ENCODE measurements around the gene BBS5.
"Not testable (repeated sequence)": the region's sequence is repeated elsewhere in the genome, so short reads cannot be mapped to it uniquely, and the experiment has no call there.

Gene BBS5

DNA sequence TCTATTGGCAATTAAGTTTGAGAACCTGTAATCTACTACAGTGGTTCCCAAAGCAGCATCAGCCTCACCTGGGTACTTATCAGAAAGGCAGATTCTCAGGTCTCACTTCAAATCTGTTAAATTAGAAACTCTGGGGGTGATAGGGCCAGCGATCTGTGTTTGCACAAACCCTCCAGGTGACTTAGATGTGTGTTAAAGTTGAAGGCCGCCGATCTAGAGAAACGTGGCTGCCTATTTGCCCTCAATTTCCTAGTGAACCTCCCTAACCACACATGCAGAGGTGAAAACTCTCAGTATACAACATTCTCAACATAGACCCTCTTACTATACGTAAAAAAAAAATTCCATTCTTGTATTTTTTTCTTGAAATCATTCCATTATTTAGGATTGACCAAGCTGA, 44.4 kb downstream of the BBS5 start:
- H3K36me3 ChIP-seq = no peaks in the 10 kb centered on the region
- no peak overlapping the region for H3K4me3 ChIP-seq (ENCODE audit: low read depth in 1 of 2, low read length in 1 of 2)
- no peaks in the 10 kb centered on the region for H3K9me3 ChIP-seq
- H3K27me3 ChIP-seq = no peaks in the 10 kb centered on the region
- no peaks in the 10 kb centered on the region for H3K4me1 ChIP-seq (ENCODE audit: control insufficient read depth in 1 of 2, insufficient read depth in 1 of 2, low read depth in 1 of 2, low read length in 1 of 2)
- no peak overlapping the region for H3K27ac ChIP-seq
- TF ChIP-seq CTCF (IDR thresholded peaks at IDR 0.05) = no peak

DNA sequence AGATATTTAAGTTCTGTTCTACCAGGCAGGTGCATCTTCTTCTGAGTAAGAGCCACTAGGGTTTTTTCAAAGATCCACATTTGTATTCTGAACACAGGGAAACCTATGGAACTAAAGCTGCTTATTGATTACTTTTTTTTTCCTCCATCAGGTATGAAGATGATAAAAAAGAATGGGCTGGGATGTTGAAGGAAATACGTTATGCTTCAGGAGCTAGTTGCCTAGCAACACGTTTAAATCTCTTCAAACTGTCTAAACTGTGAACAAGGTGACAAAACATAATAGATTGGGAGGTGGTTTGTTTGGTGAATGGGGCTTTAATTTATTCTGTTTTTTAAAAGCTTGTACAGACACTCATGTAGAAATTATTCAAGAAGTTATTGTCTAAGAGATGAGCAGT, 46.1 kb downstream of the BBS5 start:
- Histone ChIP-seq H3K4me3 (ENCODE audit: low read depth in 1 of 2, low read length in 1 of 2) (no peak overlapping the region), H3K27ac (no peak overlapping the region), H3K4me1 (ENCODE audit: control insufficient read depth in 1 of 2, insufficient read depth in 1 of 2, low read depth in 1 of 2, low read length in 1 of 2) (no peaks in the 10 kb centered on the region), H3K36me3 (peaks cover 5% of the 10 kb centered on the region), H3K9me3 (no peaks in the 10 kb centered on the region), H3K27me3 (no peaks in the 10 kb centered on the region)
- TF ChIP-seq CTCF (IDR thresholded peaks at IDR 0.05) = no peak

DNA sequence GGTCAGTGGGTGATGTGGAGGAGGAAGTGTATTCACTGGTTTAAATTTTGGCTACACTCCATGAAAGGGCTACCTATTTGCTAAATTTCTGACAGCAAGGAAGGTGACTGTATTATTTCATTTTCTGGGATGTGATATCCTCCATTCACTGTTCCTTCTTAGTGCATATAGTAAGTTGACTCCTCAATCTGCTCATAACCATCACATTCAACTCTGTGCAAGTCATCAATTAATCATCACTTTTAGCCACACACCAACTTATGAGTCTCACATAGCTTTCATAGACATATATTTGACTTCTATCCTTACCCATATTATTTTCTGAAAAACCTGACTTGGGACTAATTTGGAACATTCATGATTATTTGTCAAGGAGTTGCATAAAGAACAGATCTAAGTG, 47.2 kb downstream of the BBS5 start:
- Histone ChIP-seq H3K4me3 (ENCODE audit: low read depth in 1 of 2, low read length in 1 of 2) (no peak overlapping the region), H3K27ac (no peak overlapping the region), H3K36me3 (peaks cover 5% of the 10 kb centered on the region), H3K27me3 (no peaks in the 10 kb centered on the region), H3K4me1 (ENCODE audit: control insufficient read depth in 1 of 2, insufficient read depth in 1 of 2, low read depth in 1 of 2, low read length in 1 of 2) (no peaks in the 10 kb centered on the region), H3K9me3 (no peaks in the 10 kb centered on the region)
- TF ChIP-seq CTCF (IDR thresholded peaks at IDR 0.05) = no peak

GRCh38 chr2:169528271-169528701, 49.0 kb downstream of the BBS5 start:
- Histone ChIP-seq H3K27me3 (no peaks in the 10 kb centered on the region), H3K9me3 (no peaks in the 10 kb centered on the region), H3K4me1 (ENCODE audit: control insufficient read depth in 1 of 2, insufficient read depth in 1 of 2, low read depth in 1 of 2, low read length in 1 of 2) (no peaks in the 10 kb centered on the region), H3K36me3 (peaks cover 5% of the 10 kb centered on the region), H3K27ac (no peak overlapping the region), H3K4me3 (ENCODE audit: low read depth in 1 of 2, low read length in 1 of 2) (no peak overlapping the region)
- peak; percentile 84 for TF ChIP-seq CTCF (IDR thresholded peaks at IDR 0.05)

GRCh38 chr2:169539460-169539859, 60.2 kb downstream of the BBS5 start:
- not testable (repeated sequence) for H3K9me3 ChIP-seq; H3K27ac ChIP-seq; H3K36me3 ChIP-seq; H3K27me3 ChIP-seq; H3K4me1 ChIP-seq (ENCODE audit: control insufficient read depth in 1 of 2, insufficient read depth in 1 of 2, low read depth in 1 of 2, low read length in 1 of 2); H3K4me3 ChIP-seq (ENCODE audit: low read depth in 1 of 2, low read length in 1 of 2)

DNA sequence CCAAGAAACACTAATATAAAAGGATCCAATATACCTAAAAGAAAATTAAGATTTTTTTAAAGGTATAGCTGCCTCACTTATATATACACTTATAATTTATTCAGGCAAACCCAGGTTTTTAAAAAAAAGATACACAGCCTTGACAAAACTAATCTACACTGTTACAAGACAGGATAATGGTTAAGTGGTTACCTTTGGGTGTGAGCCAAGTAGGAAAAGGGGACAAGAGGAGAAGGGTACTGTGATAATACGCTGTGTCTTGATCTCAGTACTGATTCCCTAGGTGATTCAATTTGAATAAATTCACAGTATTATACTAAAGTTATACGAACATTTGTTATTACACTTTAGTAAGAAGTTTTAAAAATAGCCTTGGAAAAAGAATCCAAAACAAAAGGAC, 60.9 kb downstream of the BBS5 start:
- Histone ChIP-seq H3K27ac (no peak overlapping the region), H3K36me3 (no peaks in the 10 kb centered on the region), H3K4me1 (ENCODE audit: control insufficient read depth in 1 of 2, insufficient read depth in 1 of 2, low read depth in 1 of 2, low read length in 1 of 2) (no peaks in the 10 kb centered on the region), H3K27me3 (no peaks in the 10 kb centered on the region), H3K4me3 (ENCODE audit: low read depth in 1 of 2, low read length in 1 of 2) (no peak overlapping the region), H3K9me3 (no peaks in the 10 kb centered on the region)
- TF ChIP-seq CTCF (IDR thresholded peaks at IDR 0.05) = no peak
